ENCODE measurements around the gene KIF24.
"Not testable (repeated sequence)": the region's sequence is repeated elsewhere in the genome, so short reads cannot be mapped to it uniquely, and the experiment has no call there.

Gene KIF24

GRCh38 chr9:34343090-34343489 lies 14.0 kb upstream of the KIF24 start:
- H3K79me2 ChIP-seq (ENCODE audit: insufficient read depth, low read length): no peaks in the 10 kb centered on the region
- H3K4me2 ChIP-seq (ENCODE audit: low read length): no peak overlapping the region
- H3K4me1 ChIP-seq (ENCODE audit: insufficient read depth, low read length, severe bottlenecking): no peaks in the 10 kb centered on the region
- no peak overlapping the region for H3K9ac ChIP-seq (ENCODE audit: low read length)
- H3K27me3 ChIP-seq (ENCODE audit: insufficient read depth, low read length): no peaks in the 10 kb centered on the region
- no peaks in the 10 kb centered on the region for H4K20me1 ChIP-seq (ENCODE audit: insufficient read depth, low read length)
- H3K9me3 ChIP-seq (ENCODE audit: low read length): no peaks in the 10 kb centered on the region
- no peak overlapping the region for H2AFZ ChIP-seq (ENCODE audit: low read length)
- no peak overlapping the region for H3K27ac ChIP-seq (ENCODE audit: low read depth, low read length, poor library complexity, severe bottlenecking)
- H3K36me3 ChIP-seq (ENCODE audit: insufficient read depth, low read length): peaks cover 19% of the 10 kb centered on the region
- no peak overlapping the region for H3K4me3 ChIP-seq (ENCODE audit: low read depth, low read length, poor library complexity, severe bottlenecking)
- TF ChIP-seq, protein P1, sequence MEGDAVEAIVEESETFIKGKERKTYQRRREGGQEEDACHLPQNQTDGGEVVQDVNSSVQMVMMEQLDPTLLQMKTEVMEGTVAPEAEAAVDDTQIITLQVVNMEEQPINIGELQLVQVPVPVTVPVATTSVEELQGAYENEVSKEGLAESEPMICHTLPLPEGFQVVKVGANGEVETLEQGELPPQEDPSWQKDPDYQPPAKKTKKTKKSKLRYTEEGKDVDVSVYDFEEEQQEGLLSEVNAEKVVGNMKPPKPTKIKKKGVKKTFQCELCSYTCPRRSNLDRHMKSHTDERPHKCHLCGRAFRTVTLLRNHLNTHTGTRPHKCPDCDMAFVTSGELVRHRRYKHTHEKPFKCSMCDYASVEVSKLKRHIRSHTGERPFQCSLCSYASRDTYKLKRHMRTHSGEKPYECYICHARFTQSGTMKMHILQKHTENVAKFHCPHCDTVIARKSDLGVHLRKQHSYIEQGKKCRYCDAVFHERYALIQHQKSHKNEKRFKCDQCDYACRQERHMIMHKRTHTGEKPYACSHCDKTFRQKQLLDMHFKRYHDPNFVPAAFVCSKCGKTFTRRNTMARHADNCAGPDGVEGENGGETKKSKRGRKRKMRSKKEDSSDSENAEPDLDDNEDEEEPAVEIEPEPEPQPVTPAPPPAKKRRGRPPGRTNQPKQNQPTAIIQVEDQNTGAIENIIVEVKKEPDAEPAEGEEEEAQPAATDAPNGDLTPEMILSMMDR (IDR thresholded peaks at IDR 0.05; ENCODE audit: low read length): no peak
- no peak for TF ChIP-seq EZH2 (IDR thresholded peaks at IDR 0.05; ENCODE audit: borderline replicate concordance, low read length)
- no peaks in the 10 kb centered on the region for H3F3A ChIP-seq (ENCODE audit: insufficient read depth, low read length)
- no peaks in the 10 kb centered on the region for H3K9me2 ChIP-seq (ENCODE audit: low read depth, low read length)

DNA sequence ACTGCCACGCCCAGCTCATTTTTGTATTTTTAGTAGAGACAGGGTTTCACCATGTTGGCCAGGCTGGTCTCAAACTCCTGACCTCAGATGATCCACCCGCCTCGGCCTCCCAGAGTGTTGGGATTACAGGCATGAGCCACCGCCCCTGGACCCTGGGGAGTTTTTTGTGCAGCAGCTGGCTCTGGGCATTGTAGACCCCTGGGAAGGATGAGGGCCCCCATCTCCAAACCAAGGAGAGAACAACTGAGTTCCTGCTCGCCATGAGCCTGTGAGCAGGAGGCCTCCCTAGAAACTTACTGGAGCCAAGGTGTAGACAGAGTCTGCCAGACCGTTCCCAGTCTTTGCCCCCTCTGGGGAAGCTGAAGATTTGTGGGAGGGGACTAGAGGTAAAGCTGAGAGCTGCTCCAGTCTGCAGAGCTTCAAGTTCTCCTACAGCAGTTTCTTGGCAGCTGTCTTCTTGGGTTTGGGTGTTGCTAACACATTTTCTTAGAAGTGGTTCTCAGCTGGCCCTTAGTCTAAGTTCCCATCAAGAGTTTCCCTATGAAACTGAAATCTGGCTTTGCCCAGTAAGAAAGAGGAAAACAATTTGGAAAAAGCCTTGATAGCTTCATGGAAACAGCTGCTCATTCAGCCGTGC lies 12.7 kb upstream of the KIF24 start:
- H3K4me1 ChIP-seq (ENCODE audit: insufficient read depth, low read length, severe bottlenecking): no peaks in the 10 kb centered on the region
- H3K4me3 ChIP-seq (ENCODE audit: low read depth, low read length, poor library complexity, severe bottlenecking): no peak overlapping the region
- H3K79me2 ChIP-seq (ENCODE audit: insufficient read depth, low read length): no peaks in the 10 kb centered on the region
- H3K9ac ChIP-seq (ENCODE audit: low read length): no peak overlapping the region
- H3K27ac ChIP-seq (ENCODE audit: low read depth, low read length, poor library complexity, severe bottlenecking): no peak overlapping the region
- H4K20me1 ChIP-seq (ENCODE audit: insufficient read depth, low read length): no peaks in the 10 kb centered on the region
- no peaks in the 10 kb centered on the region for H3K9me3 ChIP-seq (ENCODE audit: low read length)
- no peaks in the 10 kb centered on the region for H3K9me2 ChIP-seq (ENCODE audit: low read depth, low read length)
- H2AFZ ChIP-seq (ENCODE audit: low read length): no peak overlapping the region
- no peak overlapping the region for H3K4me2 ChIP-seq (ENCODE audit: low read length)
- H3K27me3 ChIP-seq (ENCODE audit: insufficient read depth, low read length): no peaks in the 10 kb centered on the region
- TF ChIP-seq EZH2 (IDR thresholded peaks at IDR 0.05; ENCODE audit: borderline replicate concordance, low read length): no peak
- TF ChIP-seq, protein P1 (IDR thresholded peaks at IDR 0.05; ENCODE audit: low read length): no peak
- H3F3A ChIP-seq (ENCODE audit: insufficient read depth, low read length): no peaks in the 10 kb centered on the region
- H3K36me3 ChIP-seq (ENCODE audit: insufficient read depth, low read length): peaks cover 19% of the 10 kb centered on the region

GRCh38 chr9:34338665-34339385 lies 9.8 kb upstream of the KIF24 start:
- H3F3A ChIP-seq (ENCODE audit: insufficient read depth, low read length): no peaks in the 10 kb centered on the region
- H4K20me1 ChIP-seq (ENCODE audit: insufficient read depth, low read length): no peaks in the 10 kb centered on the region
- no peak overlapping the region for H3K27ac ChIP-seq (ENCODE audit: low read depth, low read length, poor library complexity, severe bottlenecking)
- no peaks in the 10 kb centered on the region for H3K9me2 ChIP-seq (ENCODE audit: low read depth, low read length)
- TF ChIP-seq, protein P1 (IDR thresholded peaks at IDR 0.05; ENCODE audit: low read length): no peak
- TF ChIP-seq EZH2 (IDR thresholded peaks at IDR 0.05; ENCODE audit: borderline replicate concordance, low read length): no peak
- H3K36me3 ChIP-seq (ENCODE audit: insufficient read depth, low read length): peaks cover 19% of the 10 kb centered on the region
- H2AFZ ChIP-seq (ENCODE audit: low read length): no peak overlapping the region
- no peaks in the 10 kb centered on the region for H3K9me3 ChIP-seq (ENCODE audit: low read length)
- H3K4me1 ChIP-seq (ENCODE audit: insufficient read depth, low read length, severe bottlenecking): no peaks in the 10 kb centered on the region
- no peak overlapping the region for H3K4me2 ChIP-seq (ENCODE audit: low read length)
- no peaks in the 10 kb centered on the region for H3K27me3 ChIP-seq (ENCODE audit: insufficient read depth, low read length)
- no peak overlapping the region for H3K4me3 ChIP-seq (ENCODE audit: low read depth, low read length, poor library complexity, severe bottlenecking)
- H3K9ac ChIP-seq (ENCODE audit: low read length): no peak overlapping the region
- no peaks in the 10 kb centered on the region for H3K79me2 ChIP-seq (ENCODE audit: insufficient read depth, low read length)

DNA sequence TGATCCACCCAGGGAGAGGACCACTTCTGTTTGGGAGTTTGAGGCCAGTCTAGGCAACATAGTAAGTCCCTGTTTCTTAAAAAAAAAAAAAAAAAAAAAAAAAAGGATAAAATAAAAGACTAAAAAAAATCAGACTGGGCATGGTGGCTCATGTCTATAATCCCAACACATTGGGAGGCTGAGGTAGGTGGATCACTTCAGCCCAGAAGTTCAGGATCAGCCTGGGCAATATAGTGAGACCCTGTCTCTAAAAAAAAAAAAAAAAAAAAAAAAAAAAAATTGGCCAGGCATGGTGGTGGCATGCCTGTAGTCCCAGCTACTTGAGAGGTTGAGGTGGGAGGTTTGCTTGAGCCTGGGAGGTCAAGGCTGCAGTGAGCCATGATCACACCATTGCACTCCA lies 9.0 kb upstream of the KIF24 start:
- not testable (repeated sequence) for H3K27ac ChIP-seq (ENCODE audit: low read depth, low read length, poor library complexity, severe bottlenecking); H3K9me2 ChIP-seq (ENCODE audit: low read depth, low read length); H3K79me2 ChIP-seq (ENCODE audit: insufficient read depth, low read length); H3F3A ChIP-seq (ENCODE audit: insufficient read depth, low read length); H3K4me2 ChIP-seq (ENCODE audit: low read length); H3K9ac ChIP-seq (ENCODE audit: low read length); H4K20me1 ChIP-seq (ENCODE audit: insufficient read depth, low read length); H3K4me3 ChIP-seq (ENCODE audit: low read depth, low read length, poor library complexity, severe bottlenecking); H3K4me1 ChIP-seq (ENCODE audit: insufficient read depth, low read length, severe bottlenecking); H3K9me3 ChIP-seq (ENCODE audit: low read length); H2AFZ ChIP-seq (ENCODE audit: low read length); H3K27me3 ChIP-seq (ENCODE audit: insufficient read depth, low read length)
- peaks cover 13% of the 10 kb centered on the region for H3K36me3 ChIP-seq (ENCODE audit: insufficient read depth, low read length)

All from OCI-LY1 (cell line).